Brain microvascular endothelial cell (primary cell): Measurements from ENCODE around the gene LNPK.
"Not testable (repeated sequence)": the region's sequence is repeated elsewhere in the genome, so short reads cannot be mapped to it uniquely, and the experiment has no call there.

ENCODE experiments used
- DNase-seq: peaks from one replicate; pipeline ENCODE4 v3.0.0-alpha.2; 2020
- H3K27ac ChIP-seq: fragments of 250-450 bp; sonication (Bioruptor Pico); 2 replicates; pipeline ENCODE4 v1.5.1; 2020; ENCODE audit warnings: mild to moderate bottlenecking, moderate library complexity
- H3K27me3 ChIP-seq: fragments of 250-450 bp; sonication (Bioruptor Pico); replicated peaks from 2 replicates; pipeline ENCODE4 v1.5.1; 2020; ENCODE audit warnings: mild to moderate bottlenecking
- H3K36me3 ChIP-seq: fragments of 250-450 bp; sonication (Bioruptor Pico); replicated peaks from 2 replicates; pipeline ENCODE4 v1.5.1; 2020; ENCODE audit warnings: mild to moderate bottlenecking
- H3K4me3 ChIP-seq: 2 replicates; pipeline ENCODE4 v1.5.1; 2011; ENCODE audit warnings: low read depth, mild to moderate bottlenecking, control low read depth, low read length, moderate library complexity
- in situ Hi-C: cut with HindIII; loops from 2 replicates; pipeline ENCODE4 v1.10.0; 2017; ENCODE audit warnings: low sequenced_read_pairs, low pct_ligation_motif_present
- TF ChIP-seq, protein P1 (sequence below): IDR thresholded peaks from 2 replicates; pipeline ENCODE4 v1.5.1; 2011; ENCODE audit warnings: low read depth, mild to moderate bottlenecking, moderate library complexity, low read length, control low read depth, inconsistent platforms; ENCODE audit errors: missing control alignments

LNPK gene

DNA sequence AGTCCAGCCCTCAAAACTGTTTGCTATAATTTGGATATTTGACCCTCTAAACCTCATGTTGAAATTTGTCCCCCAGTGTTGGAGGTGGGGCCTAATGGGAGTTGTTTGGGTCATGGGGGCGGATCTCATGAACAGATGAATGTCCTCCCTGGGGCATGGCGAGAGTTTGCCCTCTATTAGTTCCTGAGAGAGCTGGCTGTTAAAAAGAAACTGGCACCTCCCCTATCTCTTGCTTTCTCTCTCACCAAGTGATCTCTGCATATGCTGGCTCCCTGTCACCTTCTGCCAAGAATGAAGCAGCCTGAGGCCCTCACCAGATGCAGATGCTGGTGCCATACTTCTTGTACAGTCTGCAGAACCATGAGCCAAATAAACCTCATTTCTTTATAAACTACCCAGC, 12.0 kb downstream of the LNPK start:
- Histone ChIP-seq H3K4me3 (no peak overlapping the region), H3K36me3 (no peaks in the 10 kb centered on the region), H3K27ac (no peak overlapping the region), H3K27me3 (no peaks in the 10 kb centered on the region)
- DNase-seq = no peak
- in situ Hi-C loops = no loop called here
- TF ChIP-seq, protein P1, sequence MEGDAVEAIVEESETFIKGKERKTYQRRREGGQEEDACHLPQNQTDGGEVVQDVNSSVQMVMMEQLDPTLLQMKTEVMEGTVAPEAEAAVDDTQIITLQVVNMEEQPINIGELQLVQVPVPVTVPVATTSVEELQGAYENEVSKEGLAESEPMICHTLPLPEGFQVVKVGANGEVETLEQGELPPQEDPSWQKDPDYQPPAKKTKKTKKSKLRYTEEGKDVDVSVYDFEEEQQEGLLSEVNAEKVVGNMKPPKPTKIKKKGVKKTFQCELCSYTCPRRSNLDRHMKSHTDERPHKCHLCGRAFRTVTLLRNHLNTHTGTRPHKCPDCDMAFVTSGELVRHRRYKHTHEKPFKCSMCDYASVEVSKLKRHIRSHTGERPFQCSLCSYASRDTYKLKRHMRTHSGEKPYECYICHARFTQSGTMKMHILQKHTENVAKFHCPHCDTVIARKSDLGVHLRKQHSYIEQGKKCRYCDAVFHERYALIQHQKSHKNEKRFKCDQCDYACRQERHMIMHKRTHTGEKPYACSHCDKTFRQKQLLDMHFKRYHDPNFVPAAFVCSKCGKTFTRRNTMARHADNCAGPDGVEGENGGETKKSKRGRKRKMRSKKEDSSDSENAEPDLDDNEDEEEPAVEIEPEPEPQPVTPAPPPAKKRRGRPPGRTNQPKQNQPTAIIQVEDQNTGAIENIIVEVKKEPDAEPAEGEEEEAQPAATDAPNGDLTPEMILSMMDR = no peak

DNA sequence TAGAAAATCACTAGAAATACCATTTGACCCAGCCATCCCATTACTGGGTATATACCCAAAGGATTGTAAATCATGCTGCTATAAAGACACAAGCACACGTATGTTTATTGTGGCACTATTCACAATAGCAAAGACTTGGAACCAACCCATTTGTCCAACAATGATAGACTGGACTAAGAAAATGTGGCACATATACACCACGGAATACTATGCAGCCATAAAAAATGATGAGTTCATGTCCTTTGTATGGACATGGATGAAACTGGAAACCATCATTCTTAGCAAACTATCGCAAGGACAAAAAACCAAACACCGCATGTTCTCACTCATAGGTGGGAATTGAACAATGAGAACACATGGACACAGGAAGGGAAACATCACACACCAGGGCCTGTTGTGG, 14.9 kb downstream of the LNPK start:
- in situ Hi-C loops, H3K4me3 ChIP-seq, H3K27ac ChIP-seq, H3K36me3 ChIP-seq, H3K27me3 ChIP-seq, DNase-seq: not testable (repeated sequence)

DNA sequence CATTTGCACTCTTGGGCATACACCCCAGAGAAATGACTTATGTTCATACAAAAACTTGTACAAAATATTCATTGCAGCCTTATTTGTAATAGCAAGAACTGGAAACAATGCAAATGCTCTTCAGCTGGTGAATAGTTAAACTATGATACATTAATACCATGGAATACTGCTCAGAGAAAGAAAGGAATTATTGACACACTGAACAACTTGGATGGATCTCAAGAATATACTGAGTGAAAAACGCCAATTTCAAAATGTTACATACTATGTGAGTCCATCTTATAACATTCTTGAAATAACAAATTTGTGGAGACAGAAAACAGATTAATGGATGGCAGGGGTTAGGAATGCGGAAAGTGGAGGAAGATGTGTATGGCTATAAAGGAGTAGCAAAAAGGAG, 17.2 kb downstream of the LNPK start:
- TF ChIP-seq, protein P1 = no peak
- Histone ChIP-seq H3K27me3 (no peaks in the 10 kb centered on the region), H3K36me3 (no peaks in the 10 kb centered on the region), H3K27ac (no peak overlapping the region), H3K4me3 (no peak overlapping the region)
- DNase-seq = no peak
- in situ Hi-C loops = no loop called here

DNA sequence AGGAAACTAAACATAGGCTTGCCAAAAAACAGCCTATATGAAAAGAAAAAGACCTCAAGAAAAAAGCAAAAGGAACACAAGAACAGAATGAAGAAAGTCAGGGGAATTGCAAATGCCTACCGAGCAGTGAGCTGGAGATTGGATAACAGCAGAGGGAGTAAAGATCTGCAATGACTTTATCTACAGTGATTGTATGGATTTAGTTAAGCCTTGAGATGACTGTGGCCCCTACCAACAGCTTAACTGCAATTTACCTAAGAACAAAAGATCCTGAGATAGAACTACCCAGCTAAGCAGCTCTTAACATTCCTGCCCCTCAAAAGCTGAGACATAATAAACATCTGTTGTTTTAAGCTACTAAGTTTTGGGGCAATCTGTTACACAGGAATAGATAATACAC, 20.5 kb downstream of the LNPK start:
- H3K27ac ChIP-seq = no peak overlapping the region
- TF ChIP-seq, protein P1 = no peak

DNA sequence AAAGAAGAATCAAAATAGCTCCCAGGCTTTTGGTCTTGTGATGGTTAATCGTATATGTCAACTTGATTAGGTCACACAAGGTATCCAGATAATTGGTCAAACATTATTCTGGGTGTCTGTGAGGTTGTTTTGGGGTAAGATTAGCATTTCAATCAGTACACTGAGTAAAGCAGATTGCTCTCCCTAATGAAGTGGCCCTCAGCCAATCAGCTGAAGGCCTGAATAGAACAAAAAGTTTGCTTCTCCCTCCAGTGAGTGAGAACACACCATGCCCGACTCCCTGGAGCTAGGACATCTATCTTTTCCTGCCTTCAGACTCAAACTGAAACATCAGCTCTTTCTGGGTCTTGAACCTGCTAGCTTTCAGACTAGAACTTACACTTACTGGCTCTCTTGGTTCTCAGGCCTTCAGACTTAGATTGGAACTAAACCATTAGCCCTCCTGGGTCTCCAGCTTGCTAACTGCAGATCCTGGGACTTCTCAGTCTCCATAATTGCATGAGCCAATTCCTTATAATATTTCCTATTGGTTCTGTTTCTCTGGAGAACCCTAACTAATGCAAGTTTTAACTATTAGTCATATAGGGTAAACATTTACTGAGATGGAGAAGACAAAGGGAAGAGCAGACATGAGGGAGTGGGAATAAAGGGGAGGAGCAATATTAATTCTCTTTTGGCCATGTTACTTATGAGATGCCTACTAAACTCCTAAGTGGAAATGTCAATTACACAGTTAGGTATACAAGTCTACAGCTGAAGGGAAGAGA, 25.5 kb downstream of the LNPK start:
- in situ Hi-C loops = no loop called here
- TF ChIP-seq, protein P1 = no peak
- DNase-seq = peak; percentile 0

More for the DNA sequence above, 20.5 kb downstream of the LNPK start:
- no peak for DNase-seq
- in situ Hi-C loops = no loop called here
- Histone ChIP-seq H3K27me3 (no peaks in the 10 kb centered on the region), H3K4me3 (no peak overlapping the region), H3K36me3 (no peaks in the 10 kb centered on the region)

DNA sequence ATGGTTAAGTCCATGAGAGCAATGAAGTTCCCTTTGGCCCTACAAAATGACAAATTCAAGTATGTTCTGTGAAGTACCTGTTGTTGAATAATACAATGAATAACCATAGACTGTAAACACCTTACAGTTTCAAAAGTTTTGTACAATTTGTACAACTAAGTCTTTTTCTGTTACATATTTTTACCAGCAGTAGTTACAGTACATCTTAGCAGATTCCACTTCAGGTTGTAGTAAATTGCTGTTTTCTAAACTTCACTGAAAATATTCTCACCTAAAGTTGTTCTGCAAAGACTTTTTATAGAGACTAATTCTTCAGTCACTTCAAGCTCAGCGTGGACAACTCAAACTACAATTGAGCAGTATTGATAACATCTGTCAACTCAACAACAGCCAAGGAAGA, 28.7 kb downstream of the LNPK start:
- Histone ChIP-seq H3K36me3 (no peaks in the 10 kb centered on the region), H3K4me3 (no peak overlapping the region), H3K27me3 (no peaks in the 10 kb centered on the region), H3K27ac (no peak overlapping the region)
- in situ Hi-C loops = no loop called here
- TF ChIP-seq, protein P1 = no peak
- no peak for DNase-seq

More for the DNA sequence above, 25.5 kb downstream of the LNPK start:
- Histone ChIP-seq H3K4me3 (no peak overlapping the region), H3K27me3 (no peaks in the 10 kb centered on the region), H3K27ac (no peak overlapping the region), H3K36me3 (no peaks in the 10 kb centered on the region)
